Activated effector memory CD4-positive, alpha-beta T cell treated with Interleukin-2 at 50 U/mL for 16 hours (primary cell): ENCODE data around the gene DTNA.
"Not testable (repeated sequence)": the region's sequence is repeated elsewhere in the genome, so short reads cannot be mapped to it uniquely, and the experiment has no call there.

Experiments used
- DNase-seq: peaks from one replicate; pipeline ENCODE4 v3.0.0-alpha.2; 2020

The DTNA gene

GRCh38 chr18:34726286-34727004, 16.3 kb downstream of the DTNA start:
- DNase-seq = no peak

GRCh38 chr18:34729264-34729663, 19.2 kb downstream of the DTNA start:
- no peak for DNase-seq

DNA sequence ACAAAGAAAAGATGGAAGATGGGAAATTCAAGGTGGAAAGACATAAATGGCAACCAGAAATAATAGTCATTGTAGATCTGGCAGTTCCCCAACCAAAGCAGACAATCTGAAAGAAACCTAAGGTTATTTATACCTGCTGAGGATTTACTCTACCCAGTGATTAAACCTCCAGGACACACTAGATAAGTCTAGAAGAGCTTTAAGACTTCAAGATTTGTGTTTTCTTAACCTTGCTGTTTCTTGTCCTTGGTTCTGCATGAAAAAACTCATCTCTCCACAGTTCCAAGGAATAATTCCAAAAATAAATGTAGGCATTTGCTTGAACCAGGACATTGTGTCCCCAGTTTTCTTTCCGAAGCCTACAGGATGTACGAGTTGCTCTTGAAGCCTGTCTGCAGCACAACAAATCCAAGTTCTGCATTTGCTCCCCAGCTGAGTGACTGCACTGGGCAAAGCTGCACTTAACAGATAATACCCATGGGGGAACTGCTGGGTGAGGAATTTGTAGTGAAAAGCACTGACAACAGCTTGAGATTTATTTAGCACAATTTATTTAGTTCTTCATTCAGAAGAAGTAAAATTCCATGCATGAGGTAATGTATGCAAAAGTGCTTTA, 19.8 kb downstream of the DTNA start:
- no peak for DNase-seq

- no peak for DNase-seq
Measured at GRCh38 chr18:34730774-34731173, 20.7 kb downstream of the DTNA start.

- DNase-seq = no peak
Measured at GRCh38 chr18:34734056-34734455, 24.0 kb downstream of the DTNA start.

DNA sequence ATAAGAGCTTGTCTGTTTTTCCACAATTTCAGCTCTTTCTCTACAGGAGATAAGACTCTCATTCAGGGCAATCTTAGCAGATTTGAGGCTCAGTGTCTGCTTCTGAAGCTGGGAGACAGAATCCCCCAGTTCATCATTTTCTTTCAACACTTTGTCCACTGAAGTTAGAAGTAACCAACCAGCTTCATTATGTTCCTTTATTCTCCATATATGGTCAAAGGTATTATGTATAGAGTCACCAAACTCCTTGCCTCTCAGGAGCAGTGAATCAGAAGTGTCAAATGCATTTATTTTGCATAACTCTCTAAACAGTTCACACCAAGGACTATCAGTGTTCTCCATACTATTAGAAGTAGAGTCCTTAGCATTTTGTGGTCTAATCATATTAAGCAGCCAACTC, 24.4 kb downstream of the DTNA start:
- DNase-seq = not testable (repeated sequence)

DNA sequence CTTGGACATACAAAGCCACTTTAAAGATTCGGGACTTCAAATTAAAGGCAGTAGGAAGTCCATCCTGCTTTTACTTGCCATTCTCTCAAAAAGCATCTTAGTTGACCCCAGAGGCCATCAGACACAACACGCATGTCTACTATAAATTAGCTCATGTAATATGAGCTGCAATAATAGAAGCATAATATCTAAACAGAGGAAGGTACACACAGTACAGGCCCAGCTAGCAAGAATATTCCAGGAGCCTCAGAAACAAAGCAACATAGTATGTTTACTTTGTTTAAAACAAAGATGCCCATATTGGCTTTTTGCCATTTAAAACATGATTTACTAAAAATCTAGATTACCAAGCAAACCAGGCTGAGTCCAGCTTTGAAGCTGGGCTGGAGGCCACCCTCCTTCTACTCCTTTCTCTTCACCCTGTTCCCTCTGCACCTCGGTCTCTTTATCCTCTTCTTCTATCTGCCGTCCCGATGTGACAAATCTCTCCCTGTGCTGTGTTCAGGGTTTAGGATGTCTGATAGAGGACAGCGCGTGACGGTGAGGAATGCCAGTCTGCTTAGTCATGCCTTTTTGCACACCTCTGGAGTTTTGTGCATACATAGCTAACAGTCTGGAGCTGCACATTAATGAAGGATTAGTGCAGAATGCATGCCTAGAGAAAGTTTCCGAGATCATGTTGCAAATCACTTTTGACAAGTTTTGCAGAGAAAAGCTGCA, 28.2 kb downstream of the DTNA start:
- no peak for DNase-seq

GRCh38 chr18:34740101-34740500, 30.0 kb downstream of the DTNA start:
- no peak for DNase-seq

GRCh38 chr18:34740724-34741123, 30.6 kb downstream of the DTNA start:
- no peak for DNase-seq

DNA sequence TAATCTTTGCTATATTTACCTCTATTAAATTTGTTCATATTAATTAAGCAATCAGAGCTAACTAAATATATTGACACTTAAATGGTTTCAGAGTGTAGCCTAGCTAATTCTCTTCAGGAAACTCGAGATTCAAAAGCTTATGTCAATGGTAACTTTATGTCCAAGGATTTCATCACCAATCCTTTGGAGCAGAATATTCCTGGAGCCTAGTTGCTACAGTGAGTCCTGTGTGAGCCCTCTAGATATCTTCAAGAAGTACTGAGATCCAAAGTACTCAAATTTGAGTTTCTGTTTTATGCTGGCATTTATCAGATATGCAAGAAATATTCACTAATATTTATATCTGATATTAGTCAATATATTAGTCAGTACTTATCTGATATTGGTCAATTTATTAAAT, 31.3 kb downstream of the DTNA start:
- no peak for DNase-seq

DNA sequence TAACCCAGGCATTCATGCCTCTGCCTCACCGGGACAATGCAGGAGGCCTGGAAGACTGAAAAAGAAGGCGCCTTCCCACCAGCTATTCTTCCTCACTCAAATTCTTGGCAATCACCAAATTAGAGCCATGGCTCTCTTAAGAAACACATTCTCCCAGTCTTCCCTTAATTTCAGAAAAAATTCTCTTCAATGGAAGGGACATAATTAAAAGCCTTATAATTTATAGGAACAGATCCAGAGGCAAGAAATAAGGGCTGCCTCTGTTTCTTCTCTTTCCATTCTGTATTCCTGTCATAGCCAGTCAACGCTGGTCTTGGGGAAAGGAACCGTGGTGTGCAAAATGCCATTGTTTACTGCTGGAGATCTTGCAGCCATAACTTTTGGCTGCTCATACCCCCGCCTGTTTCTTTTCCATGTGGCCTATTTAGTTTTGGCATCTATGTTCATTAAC, 32.8 kb downstream of the DTNA start:
- DNase-seq = no peak

- DNase-seq = no peak
Measured at GRCh38 chr18:34744569-34744968, 34.5 kb downstream of the DTNA start.

- no peak for DNase-seq
Measured at GRCh38 chr18:34746614-34747013, 36.5 kb downstream of the DTNA start.

DNA sequence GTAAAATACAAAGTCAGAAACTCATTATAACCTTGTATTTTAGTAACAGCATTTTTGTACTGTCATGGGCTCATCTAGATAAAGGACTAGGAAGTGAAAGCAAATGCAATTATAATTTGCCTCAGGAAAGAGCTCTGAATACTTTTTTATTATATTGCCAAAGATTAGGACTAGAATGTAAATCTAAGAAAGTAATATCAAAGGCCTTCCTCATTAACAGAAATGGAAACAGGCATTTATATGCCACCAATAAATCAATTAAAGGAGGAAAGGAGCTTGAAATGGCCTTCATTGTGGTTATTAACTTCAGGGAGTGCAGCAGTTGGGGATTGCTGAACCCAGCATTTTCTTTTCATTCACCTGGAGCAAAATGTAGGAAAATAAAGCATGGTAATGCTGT, 39.6 kb downstream of the DTNA start:
- no peak for DNase-seq

- no peak for DNase-seq
Measured at GRCh38 chr18:34752056-34752455, 42.0 kb downstream of the DTNA start.

GRCh38 chr18:34754300-34754699, 44.2 kb downstream of the DTNA start:
- no peak for DNase-seq

DNA sequence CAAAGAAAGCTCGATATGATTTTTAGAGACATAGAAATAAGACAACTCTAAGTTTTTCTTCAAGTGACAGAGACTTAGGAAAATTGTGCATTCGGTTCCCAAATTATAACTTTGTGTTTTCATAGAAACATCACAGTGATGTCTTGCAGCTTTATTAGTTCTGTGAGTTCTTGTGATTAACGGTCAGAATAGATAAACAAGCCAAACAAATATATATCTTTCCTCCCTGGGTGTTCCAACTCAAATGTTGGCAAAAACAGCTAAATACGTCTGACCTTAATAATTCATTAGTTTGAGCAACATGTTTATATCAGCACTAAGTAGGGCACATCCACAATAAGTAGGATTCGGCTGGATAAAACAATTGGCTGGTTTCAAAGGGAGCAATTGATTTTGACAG, 47.6 kb downstream of the DTNA start:
- DNase-seq = no peak

DNA sequence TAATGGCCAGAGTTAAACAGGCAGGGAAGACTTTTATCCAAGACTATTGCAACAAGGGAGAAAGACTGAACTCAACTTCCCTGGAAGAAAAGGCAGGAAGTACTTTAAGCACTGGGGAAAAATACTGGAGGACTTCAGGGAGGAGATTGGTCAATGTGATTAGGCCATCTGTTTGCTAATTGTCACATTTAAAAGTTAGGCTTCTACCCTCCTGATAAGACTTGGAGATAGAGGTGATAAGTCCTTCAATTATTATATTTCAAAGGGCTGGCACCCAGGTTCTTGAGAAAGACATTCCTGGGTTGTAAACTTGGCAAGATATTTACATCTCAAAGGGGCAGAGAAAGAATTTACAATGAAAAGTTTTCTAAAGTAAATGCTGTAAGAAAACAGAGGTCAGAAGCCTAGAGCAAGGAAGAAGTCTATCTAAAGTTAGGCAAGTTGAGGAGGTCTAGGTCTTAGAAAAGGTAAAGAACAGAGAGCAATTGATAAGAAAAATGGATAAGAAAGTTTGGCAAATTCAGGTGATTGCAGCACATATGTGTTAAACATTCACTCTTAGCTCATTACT, 48.4 kb downstream of the DTNA start:
- no peak for DNase-seq

DNA sequence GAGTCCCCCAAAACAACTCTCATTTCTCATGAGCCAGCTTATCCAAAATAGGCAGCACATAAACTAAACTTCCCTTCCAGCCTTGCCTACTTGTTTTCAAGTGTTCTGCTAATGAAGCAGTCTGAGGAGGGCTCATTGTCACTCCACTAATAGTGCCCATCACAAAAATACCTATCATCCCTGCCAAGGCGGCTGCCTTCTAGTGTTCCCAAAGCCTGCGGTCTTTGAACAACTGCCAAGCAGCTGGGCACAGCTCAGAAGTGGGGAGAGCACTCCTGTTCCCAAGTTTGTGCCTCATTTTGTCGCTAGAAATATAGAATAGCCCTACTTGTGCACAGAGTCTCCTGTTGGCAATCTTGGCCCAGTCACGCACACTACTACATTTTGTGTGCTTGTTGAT, 50.3 kb downstream of the DTNA start:
- DNase-seq = no peak

DNA sequence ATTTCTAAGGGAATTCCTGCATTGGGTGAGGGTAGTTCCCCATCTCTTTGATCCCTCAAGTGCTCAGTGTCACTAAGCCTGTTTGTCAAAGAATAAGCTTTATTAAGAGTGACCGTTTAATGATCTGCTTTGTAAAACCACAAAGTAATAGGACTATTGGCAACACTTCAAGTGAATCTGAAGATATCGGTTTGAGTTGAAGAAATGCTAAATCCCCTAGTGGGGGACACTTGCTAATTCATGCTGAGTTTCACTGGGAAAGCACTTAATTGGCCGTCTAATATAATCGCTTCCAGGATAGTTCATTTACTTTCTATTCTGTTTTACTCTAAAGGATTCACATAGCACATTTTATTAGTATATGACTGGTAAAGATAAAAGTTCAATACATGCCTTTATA, 54.4 kb downstream of the DTNA start:
- no peak for DNase-seq

- no peak for DNase-seq
Measured at GRCh38 chr18:34767601-34768027, 57.5 kb downstream of the DTNA start.

- no peak for DNase-seq
Measured at GRCh38 chr18:34771958-34772357, 61.9 kb downstream of the DTNA start.

GRCh38 chr18:34772887-34773286, 62.8 kb downstream of the DTNA start:
- DNase-seq = no peak

GRCh38 chr18:34773378-34773777, 63.3 kb downstream of the DTNA start:
- DNase-seq = no peak
